GM13976 (cell line): ENCODE data around the gene DHRSX.

Experiments used
- DNase-seq: peaks from one replicate; pipeline ENCODE4 v3.0.0; 2012; ENCODE audit warnings: low spot score
- in situ Hi-C: fragments of 300-500 bp; cut with MboI; formaldehyde crosslinking; loops from one replicate; pipeline ENCODE4 v1.12.0; 2022; ENCODE audit warnings: low sequenced_read_pairs, mixed read lengths, inconsistent platforms; ENCODE audit not compliant: unreplicated experiment
- TF ChIP-seq, protein P1 (sequence below): IDR thresholded peaks from 2 replicates; pipeline ENCODE4 v1.5.1; 2012; ENCODE audit warnings: borderline replicate concordance, mild to moderate bottlenecking; ENCODE audit not compliant: insufficient read depth; ENCODE audit errors: extremely low read depth, missing control alignments, control extremely low read depth

Gene DHRSX

DNA sequence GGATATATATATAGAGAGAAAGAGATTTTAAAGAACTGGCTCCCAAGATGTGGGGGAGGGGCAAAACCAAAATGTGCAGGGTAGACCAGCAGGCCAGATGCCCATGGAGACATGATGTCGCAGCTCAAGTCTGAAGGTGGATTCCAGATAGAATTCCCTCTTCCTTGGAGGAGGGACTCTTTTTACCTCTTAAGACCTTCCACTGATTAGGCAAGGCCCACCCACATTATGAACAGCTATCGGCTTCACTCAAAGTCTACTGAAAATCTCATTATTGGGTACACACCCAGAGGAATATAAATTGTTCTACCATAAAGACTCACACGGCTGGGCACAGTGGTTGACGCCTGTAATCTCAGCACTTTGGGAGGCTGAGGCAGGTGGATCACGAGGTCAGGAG is 59.3 kb downstream of the DHRSX start:
- in situ Hi-C loops: no loop called here
- no peak for DNase-seq
- TF ChIP-seq, protein P1, sequence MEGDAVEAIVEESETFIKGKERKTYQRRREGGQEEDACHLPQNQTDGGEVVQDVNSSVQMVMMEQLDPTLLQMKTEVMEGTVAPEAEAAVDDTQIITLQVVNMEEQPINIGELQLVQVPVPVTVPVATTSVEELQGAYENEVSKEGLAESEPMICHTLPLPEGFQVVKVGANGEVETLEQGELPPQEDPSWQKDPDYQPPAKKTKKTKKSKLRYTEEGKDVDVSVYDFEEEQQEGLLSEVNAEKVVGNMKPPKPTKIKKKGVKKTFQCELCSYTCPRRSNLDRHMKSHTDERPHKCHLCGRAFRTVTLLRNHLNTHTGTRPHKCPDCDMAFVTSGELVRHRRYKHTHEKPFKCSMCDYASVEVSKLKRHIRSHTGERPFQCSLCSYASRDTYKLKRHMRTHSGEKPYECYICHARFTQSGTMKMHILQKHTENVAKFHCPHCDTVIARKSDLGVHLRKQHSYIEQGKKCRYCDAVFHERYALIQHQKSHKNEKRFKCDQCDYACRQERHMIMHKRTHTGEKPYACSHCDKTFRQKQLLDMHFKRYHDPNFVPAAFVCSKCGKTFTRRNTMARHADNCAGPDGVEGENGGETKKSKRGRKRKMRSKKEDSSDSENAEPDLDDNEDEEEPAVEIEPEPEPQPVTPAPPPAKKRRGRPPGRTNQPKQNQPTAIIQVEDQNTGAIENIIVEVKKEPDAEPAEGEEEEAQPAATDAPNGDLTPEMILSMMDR: no peak

GRCh38 chrX:2439613-2440012 is 61.2 kb downstream of the DHRSX start:
- TF ChIP-seq, protein P1: no peak
- in situ Hi-C loops: no loop called here
- no peak for DNase-seq

DNA sequence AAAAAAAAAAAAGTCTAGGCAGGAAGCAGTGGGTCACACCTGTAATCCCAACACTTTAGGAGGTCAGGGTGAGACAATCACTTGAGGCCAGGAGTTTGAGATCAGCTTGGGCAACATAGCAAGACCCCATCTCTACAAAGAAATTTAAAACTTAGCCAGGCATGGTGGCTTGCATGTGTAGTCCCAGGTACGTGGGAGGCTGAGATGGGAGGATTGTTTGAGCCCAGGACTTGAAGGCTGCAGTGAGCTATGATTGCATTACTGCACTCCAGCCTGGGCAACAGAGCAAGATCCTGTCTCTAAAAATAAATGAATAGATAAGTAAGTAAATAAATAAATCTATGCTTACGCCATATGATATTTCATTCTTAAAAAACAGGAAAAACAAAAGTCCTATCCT is 65.3 kb downstream of the DHRSX start:
- TF ChIP-seq, protein P1: no peak
- in situ Hi-C loops: no loop called here
- DNase-seq: no peak

GRCh38 chrX:2434270-2435163 is 66.3 kb downstream of the DHRSX start:
- TF ChIP-seq, protein P1: no peak
- DNase-seq: no peak
- in situ Hi-C loops: no loop called here

- TF ChIP-seq, protein P1: no peak
- in situ Hi-C loops: no loop called here
- no peak for DNase-seq
Observed at GRCh38 chrX:2432298-2432863, 68.4 kb downstream of the DHRSX start.

GRCh38 chrX:2430265-2430825 is 70.4 kb downstream of the DHRSX start:
- no peak for DNase-seq
- in situ Hi-C loops: no loop called here
- TF ChIP-seq, protein P1: no peak
